Tibial nerve (tissue), 4 donors: ENCODE results near the gene HYI.

ENCODE experiments used
- CTCF ChIP-seq, 5 experiments: fragments of 200-600 bp in 3 of 5; fragments of 450-650 bp in 2 of 5; sonication (generic) in 3 of 5; IDR thresholded peaks; one replicate each; pipeline ENCODE4 v1.5.1; 2016 to 2019; ENCODE audit warnings: antibody characterized with exemption in 5 of 5, mild to moderate bottlenecking in 3 of 5, moderate library complexity in 2 of 5
- EP300 ChIP-seq, 2 donors: sonication (generic); formaldehyde crosslinking; IDR thresholded peaks; one replicate each; pipeline ENCODE4 v1.6.1; 2017; ENCODE audit warnings: antibody characterized with exemption in 2 of 2, mild to moderate bottlenecking in 1 of 2
- POLR2A ChIP-seq, 2 donors: fragments of 450-650 bp; IDR thresholded peaks; one replicate each; pipeline ENCODE4 v1.6.1; 2017; ENCODE audit warnings: antibody characterized with exemption in 2 of 2, mild to moderate bottlenecking in 2 of 2, moderate library complexity in 2 of 2

- TF ChIP-seq CTCF (IDR thresholded peaks at IDR 0.05) (no peak), POLR2A (IDR thresholded peaks at IDR 0.05) (no peak), EP300 (IDR thresholded peaks at IDR 0.05) (no peak)
Observed at GRCh38 chr1:43449708-43450069, 4.0 kb downstream of the HYI start.
